Liver (tissue), 3 donors: ENCODE results near the gene DAAM1.

Source experiments
- GABPA ChIP-seq, 2 donors: IDR thresholded peaks in 1 of 2; conservative IDR thresholded peaks in 1 of 2; 2 replicates each; pipeline ENCODE4 v1.6.1; 2016; ENCODE audit warnings: antibody characterized with exemption in 2 of 2, mild to moderate bottlenecking in 1 of 2, moderate library complexity in 1 of 2
- TF ChIP-seq, protein P1 (sequence below): fragments of 150-350 bp; IDR thresholded peaks from 2 replicates; pipeline ENCODE4 v1.5.1; 2017; ENCODE audit warnings: improper control_type of control experiment, low read depth, low read length; ENCODE audit not compliant: missing input control
- TF ChIP-seq, protein P2 (sequence below): IDR thresholded peaks from 2 replicates; pipeline ENCODE4 v1.6.1; 2016; ENCODE audit warnings: antibody characterized with exemption, mild to moderate bottlenecking
- TF ChIP-seq, protein P3 (sequence below): IDR thresholded peaks from 2 replicates; pipeline ENCODE4 v1.6.1; 2016; ENCODE audit warnings: antibody characterized with exemption
- donor health status: healthy.
- donor health status: healthy.

DNA sequence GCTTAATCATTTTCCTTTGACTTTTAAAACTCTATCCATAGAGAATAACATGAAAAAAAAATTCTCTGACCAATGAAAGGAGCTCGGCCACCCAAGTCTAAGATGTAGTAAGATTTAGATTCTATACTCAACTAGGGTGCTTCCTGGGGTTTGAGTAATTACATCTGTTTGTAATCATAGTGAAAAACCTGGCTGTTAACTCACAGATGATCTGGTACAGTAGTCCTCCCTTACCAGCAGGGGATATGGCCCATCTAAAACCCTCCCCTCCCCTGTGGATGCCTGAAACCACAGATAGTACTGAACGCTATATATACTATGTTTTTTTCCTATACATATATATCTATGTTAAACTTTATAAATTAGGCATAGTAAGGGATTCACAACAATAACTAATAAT, 89.2 kb downstream of the DAAM1 start:
- TF ChIP-seq, protein P1, sequence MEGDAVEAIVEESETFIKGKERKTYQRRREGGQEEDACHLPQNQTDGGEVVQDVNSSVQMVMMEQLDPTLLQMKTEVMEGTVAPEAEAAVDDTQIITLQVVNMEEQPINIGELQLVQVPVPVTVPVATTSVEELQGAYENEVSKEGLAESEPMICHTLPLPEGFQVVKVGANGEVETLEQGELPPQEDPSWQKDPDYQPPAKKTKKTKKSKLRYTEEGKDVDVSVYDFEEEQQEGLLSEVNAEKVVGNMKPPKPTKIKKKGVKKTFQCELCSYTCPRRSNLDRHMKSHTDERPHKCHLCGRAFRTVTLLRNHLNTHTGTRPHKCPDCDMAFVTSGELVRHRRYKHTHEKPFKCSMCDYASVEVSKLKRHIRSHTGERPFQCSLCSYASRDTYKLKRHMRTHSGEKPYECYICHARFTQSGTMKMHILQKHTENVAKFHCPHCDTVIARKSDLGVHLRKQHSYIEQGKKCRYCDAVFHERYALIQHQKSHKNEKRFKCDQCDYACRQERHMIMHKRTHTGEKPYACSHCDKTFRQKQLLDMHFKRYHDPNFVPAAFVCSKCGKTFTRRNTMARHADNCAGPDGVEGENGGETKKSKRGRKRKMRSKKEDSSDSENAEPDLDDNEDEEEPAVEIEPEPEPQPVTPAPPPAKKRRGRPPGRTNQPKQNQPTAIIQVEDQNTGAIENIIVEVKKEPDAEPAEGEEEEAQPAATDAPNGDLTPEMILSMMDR, result no peak
- TF ChIP-seq, protein P2, sequence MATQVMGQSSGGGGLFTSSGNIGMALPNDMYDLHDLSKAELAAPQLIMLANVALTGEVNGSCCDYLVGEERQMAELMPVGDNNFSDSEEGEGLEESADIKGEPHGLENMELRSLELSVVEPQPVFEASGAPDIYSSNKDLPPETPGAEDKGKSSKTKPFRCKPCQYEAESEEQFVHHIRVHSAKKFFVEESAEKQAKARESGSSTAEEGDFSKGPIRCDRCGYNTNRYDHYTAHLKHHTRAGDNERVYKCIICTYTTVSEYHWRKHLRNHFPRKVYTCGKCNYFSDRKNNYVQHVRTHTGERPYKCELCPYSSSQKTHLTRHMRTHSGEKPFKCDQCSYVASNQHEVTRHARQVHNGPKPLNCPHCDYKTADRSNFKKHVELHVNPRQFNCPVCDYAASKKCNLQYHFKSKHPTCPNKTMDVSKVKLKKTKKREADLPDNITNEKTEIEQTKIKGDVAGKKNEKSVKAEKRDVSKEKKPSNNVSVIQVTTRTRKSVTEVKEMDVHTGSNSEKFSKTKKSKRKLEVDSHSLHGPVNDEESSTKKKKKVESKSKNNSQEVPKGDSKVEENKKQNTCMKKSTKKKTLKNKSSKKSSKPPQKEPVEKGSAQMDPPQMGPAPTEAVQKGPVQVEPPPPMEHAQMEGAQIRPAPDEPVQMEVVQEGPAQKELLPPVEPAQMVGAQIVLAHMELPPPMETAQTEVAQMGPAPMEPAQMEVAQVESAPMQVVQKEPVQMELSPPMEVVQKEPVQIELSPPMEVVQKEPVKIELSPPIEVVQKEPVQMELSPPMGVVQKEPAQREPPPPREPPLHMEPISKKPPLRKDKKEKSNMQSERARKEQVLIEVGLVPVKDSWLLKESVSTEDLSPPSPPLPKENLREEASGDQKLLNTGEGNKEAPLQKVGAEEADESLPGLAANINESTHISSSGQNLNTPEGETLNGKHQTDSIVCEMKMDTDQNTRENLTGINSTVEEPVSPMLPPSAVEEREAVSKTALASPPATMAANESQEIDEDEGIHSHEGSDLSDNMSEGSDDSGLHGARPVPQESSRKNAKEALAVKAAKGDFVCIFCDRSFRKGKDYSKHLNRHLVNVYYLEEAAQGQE, result no peak
- TF ChIP-seq, protein P3, sequence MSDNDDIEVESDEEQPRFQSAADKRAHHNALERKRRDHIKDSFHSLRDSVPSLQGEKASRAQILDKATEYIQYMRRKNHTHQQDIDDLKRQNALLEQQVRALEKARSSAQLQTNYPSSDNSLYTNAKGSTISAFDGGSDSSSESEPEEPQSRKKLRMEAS, result no peak
- TF ChIP-seq GABPA (IDR thresholded peaks at IDR 0.05 in 1 of 2, conservative IDR thresholded peaks at IDR 0.05 in 1 of 2), result no peak
